Karpas-422 (cell line): ENCODE results near the gene CD248. TPM values are rescaled to one million over a fixed set of nuclear protein-coding genes. Genes with fewer than 3 reads are reported as not detected.
A peak's percentile ranks its signal among the peaks of the same experiment; 100 is the strongest.
"Not testable (repeated sequence)": the region's sequence is repeated elsewhere in the genome, so short reads cannot be mapped to it uniquely, and the experiment has no call there.

Experiments
- DNase-seq: peaks from one replicate; pipeline ENCODE4 v3.0.0-alpha.2; 2015
- H2AFZ ChIP-seq: fragments of 200-600 bp; sonication (generic); 2 replicates; pipeline ENCODE4 v1.6.1; 2014; ENCODE audit warnings: antibody characterized with exemption, low read length, mixed read lengths
- H3K27ac ChIP-seq: fragments of 200-600 bp; sonication (generic); 2 replicates; pipeline ENCODE4 v1.5.1; 2014; ENCODE audit warnings: mild to moderate bottlenecking, low read length, moderate library complexity
- H3K27me3 ChIP-seq: fragments of 200-600 bp; sonication (generic); 2 replicates; pipeline ENCODE4 v1.6.1; 2014; ENCODE audit warnings: low read length, mixed read lengths
- H3K36me3 ChIP-seq: fragments of 200-600 bp; sonication (generic); 2 replicates; pipeline ENCODE4 v1.6.1; 2014; ENCODE audit warnings: low read length, mixed read lengths; ENCODE audit not compliant: insufficient read depth
- H3K4me1 ChIP-seq: fragments of 200-600 bp; sonication (generic); 2 replicates; pipeline ENCODE4 v1.6.1; 2014; ENCODE audit warnings: mild to moderate bottlenecking, low read length, mixed read lengths
- H3K4me2 ChIP-seq: fragments of 200-600 bp; sonication (generic); 2 replicates; pipeline ENCODE4 v1.6.1; 2014; ENCODE audit warnings: low read length, low read depth, mild to moderate bottlenecking; ENCODE audit not compliant: poor library complexity, severe bottlenecking
- H3K4me3 ChIP-seq: fragments of 200-600 bp; sonication (generic); 2 replicates; pipeline ENCODE4 v1.5.1; 2014; ENCODE audit warnings: mild to moderate bottlenecking, antibody characterized with exemption, low read length, mixed read lengths
- H3K79me2 ChIP-seq: fragments of 200-600 bp; sonication (generic); 2 replicates; pipeline ENCODE4 v1.6.1; 2014; ENCODE audit warnings: mild to moderate bottlenecking, low read length, mixed read lengths
- H3K9ac ChIP-seq: fragments of 200-600 bp; sonication (generic); 2 replicates; pipeline ENCODE4 v1.6.0; 2014; ENCODE audit warnings: low read length
- H3K9me2 ChIP-seq: fragments of 200-600 bp; sonication (generic), shearing (Covaris generic); replicated peaks from 2 replicates; pipeline ENCODE4 v1.6.0; 2014; ENCODE audit warnings: mild to moderate bottlenecking, low read length, moderate library complexity; ENCODE audit not compliant: insufficient read depth
- H3K9me3 ChIP-seq: fragments of 300-700, 200-600 bp; sonication (generic); 2 replicates; pipeline ENCODE4 v1.6.1; 2014; ENCODE audit warnings: low read length, mixed read lengths
- H4K20me1 ChIP-seq: fragments of 200-600 bp; sonication (generic); 2 replicates; pipeline ENCODE4 v1.6.1; 2014; ENCODE audit warnings: mild to moderate bottlenecking, antibody characterized with exemption, low read length, low read depth; ENCODE audit not compliant: insufficient read depth
- total RNA-seq: library from RNA; depleted of rRNA; stranded (reverse); fragments of >200 nt; shearing (Covaris generic); gene quantifications from 2 replicates; pipeline ENCODE4 v1.2.3, GENCODE V29; 2014; ENCODE audit warnings: low replicate concordance

Gene CD248
- total RNA-seq, 1 experiment from 2014 or later, result not detected

DNA sequence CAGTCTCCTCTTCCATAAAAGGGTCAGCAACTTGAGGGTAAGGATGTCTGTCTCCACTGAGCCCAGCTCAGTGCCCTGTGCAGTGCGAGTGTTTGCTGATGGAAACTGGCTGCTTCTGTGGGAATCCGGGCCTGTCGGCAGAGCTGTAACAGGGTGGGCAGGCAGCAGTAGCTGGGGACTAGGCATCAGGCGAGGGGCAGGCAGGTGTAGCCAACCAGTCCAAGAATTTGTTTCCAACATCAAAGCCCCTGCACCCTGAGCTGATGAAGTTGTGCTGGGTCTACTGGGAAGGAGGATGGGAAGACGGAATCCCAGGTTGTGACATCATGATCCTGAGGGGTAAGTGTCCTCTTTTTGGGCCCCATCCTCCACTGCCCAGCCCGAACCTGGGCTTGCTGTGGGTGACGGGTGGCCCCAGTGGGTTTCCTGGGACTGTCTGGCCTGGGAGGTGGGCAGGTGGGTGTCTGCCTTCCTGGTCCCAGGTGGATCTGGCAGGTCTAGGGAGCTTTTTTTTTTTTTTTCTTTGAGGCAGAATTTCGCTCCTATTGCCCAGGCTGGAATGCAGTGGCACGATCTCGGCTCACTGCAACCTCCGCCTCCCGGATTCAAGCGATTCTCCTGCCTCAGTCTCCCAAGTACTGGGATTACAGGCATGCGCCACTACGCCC, 43.7 kb upstream of the CD248 start:
- Histone ChIP-seq H3K9me2 (no peaks in the 10 kb centered on the region), H3K4me2 (no peak overlapping the region), H3K27me3 (no peaks in the 10 kb centered on the region), H3K79me2 (no peaks in the 10 kb centered on the region), H2AFZ (no peak overlapping the region), H3K9ac (no peak overlapping the region), H3K9me3 (no peaks in the 10 kb centered on the region), H3K36me3 (no peaks in the 10 kb centered on the region), H4K20me1 (0 out of 2 replicates have a peak, but pooled peaks cover 3% of the 10 kb centered on the region), H3K4me3 (no peak overlapping the region), H3K4me1 (no peaks in the 10 kb centered on the region), H3K27ac (no peak overlapping the region)
- no peak for DNase-seq

- Histone ChIP-seq H4K20me1 (0 out of 2 replicates have a peak, but pooled peaks cover 3% of the 10 kb centered on the region), H3K9ac (no peak overlapping the region), H2AFZ (no peak overlapping the region), H3K4me3 (no peak overlapping the region), H3K9me2 (no peaks in the 10 kb centered on the region), H3K9me3 (no peaks in the 10 kb centered on the region), H3K79me2 (no peaks in the 10 kb centered on the region), H3K4me2 (no peak overlapping the region), H3K27ac (no peak overlapping the region), H3K27me3 (no peaks in the 10 kb centered on the region), H3K4me1 (no peaks in the 10 kb centered on the region), H3K36me3 (no peaks in the 10 kb centered on the region)
- no peak for DNase-seq
These were observed 42.8 kb upstream of the CD248 start for GRCh38 chr11:66359662-66360087.

- not testable (repeated sequence) for H3K9me3 ChIP-seq, H3K9ac ChIP-seq, H3K4me2 ChIP-seq, H3K27me3 ChIP-seq, H4K20me1 ChIP-seq, DNase-seq, H3K4me3 ChIP-seq, H3K36me3 ChIP-seq, H2AFZ ChIP-seq, H3K27ac ChIP-seq, H3K9me2 ChIP-seq
- peaks cover 30% of the 10 kb centered on the region for H3K4me1 ChIP-seq
- H3K79me2 ChIP-seq, result peaks cover 31% of the 10 kb centered on the region
These were observed 33.9 kb upstream of the CD248 start for GRCh38 chr11:66350560-66351235.

- peak overlapping the region; percentile 99 for H3K4me2 ChIP-seq
- no peaks in the 10 kb centered on the region for H3K9me2 ChIP-seq
- peaks cover 44% of the 10 kb centered on the region for H3K79me2 ChIP-seq
- peaks cover 39% of the 10 kb centered on the region for H3K4me1 ChIP-seq
- no peak overlapping the region for H3K9ac ChIP-seq
- peaks cover 1% of the 10 kb centered on the region; the same call in 1 of the 2 replicates for H3K36me3 ChIP-seq
- H3K9me3 ChIP-seq, result no peaks in the 10 kb centered on the region
- DNase-seq, result no peak
- no peak overlapping the region for H3K27ac ChIP-seq
- peaks cover 7% of the 10 kb centered on the region; the same call in 1 of the 2 replicates for H4K20me1 ChIP-seq
- H3K27me3 ChIP-seq, result no peaks in the 10 kb centered on the region
- no peak overlapping the region; the same call in 1 of the 2 replicates for H3K4me3 ChIP-seq
- H2AFZ ChIP-seq, result no peak overlapping the region
These were observed 32.2 kb upstream of the CD248 start for GRCh38 chr11:66349084-66349386.

DNA sequence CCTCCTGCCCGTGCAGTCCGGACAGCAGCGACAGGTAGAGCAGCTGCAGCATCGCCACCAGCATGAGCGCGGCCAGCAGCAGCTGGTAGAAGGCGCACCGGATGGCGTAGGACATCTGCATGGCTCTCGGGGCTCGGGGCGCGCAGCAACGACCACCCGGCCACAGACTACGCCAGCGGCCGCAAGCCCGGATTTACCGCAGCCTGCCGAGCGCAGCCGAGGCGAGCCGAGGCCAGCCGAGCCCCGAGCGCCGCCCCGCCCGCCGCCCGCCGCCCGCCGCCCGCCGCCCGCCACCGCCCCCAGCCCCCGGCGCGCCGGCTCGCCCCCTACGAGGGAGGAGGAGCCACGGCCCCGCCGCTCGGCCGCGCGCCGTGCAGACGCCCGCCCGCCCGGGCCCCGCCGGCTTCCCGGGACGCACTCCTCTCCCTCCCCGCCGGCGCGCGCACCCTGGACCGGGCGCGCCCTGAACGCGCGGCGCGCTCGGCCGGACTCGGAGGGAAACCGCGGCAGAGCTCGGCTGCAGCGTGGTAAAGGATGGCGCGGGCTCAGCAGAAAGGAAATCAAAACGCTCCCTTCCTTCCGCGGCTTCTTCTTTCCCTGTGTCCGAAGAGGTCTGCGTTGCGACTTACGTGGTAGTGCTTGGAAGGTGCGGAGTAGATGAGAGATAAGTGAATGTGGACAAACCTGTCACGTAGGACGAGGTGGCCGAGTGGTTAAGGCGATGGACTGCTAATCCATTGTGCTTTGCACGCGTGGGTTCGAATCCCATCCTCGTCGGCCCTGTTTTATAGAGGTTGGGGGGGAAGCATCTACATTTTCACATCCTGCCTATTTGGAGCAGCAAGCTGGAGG, 30.8 kb upstream of the CD248 start, which contains the start of gene B4GAT1:
B4GAT1 (minus strand) TSS at position 205 of the 852 bp plus-strand sequence; CDS start at position 121, 84 bp downstream.
- H3K9me3 ChIP-seq, result no peaks in the 10 kb centered on the region
- H3K27ac ChIP-seq, result peak within 1 kb of the TSS; percentile 73
- DNase-seq, result peak; percentile 90
- peaks cover 50% of the 10 kb centered on the region for H3K4me1 ChIP-seq
- H3K9me2 ChIP-seq, result no peaks in the 10 kb centered on the region
- H2AFZ ChIP-seq, result peak within 1 kb of the TSS; percentile 96; the same call in 1 of the 2 replicates
- peaks cover 58% of the 10 kb centered on the region for H3K79me2 ChIP-seq
- peak within 1 kb of the TSS; percentile 99 for H3K4me2 ChIP-seq
- no peaks in the 10 kb centered on the region for H3K36me3 ChIP-seq
- no peaks in the 10 kb centered on the region for H3K27me3 ChIP-seq
- H4K20me1 ChIP-seq, result peaks cover 16% of the 10 kb centered on the region; the same call in 1 of the 2 replicates
- peak within 1 kb of the TSS; percentile 99 for H3K4me3 ChIP-seq
- peak within 1 kb of the TSS; percentile 97 for H3K9ac ChIP-seq

DNA sequence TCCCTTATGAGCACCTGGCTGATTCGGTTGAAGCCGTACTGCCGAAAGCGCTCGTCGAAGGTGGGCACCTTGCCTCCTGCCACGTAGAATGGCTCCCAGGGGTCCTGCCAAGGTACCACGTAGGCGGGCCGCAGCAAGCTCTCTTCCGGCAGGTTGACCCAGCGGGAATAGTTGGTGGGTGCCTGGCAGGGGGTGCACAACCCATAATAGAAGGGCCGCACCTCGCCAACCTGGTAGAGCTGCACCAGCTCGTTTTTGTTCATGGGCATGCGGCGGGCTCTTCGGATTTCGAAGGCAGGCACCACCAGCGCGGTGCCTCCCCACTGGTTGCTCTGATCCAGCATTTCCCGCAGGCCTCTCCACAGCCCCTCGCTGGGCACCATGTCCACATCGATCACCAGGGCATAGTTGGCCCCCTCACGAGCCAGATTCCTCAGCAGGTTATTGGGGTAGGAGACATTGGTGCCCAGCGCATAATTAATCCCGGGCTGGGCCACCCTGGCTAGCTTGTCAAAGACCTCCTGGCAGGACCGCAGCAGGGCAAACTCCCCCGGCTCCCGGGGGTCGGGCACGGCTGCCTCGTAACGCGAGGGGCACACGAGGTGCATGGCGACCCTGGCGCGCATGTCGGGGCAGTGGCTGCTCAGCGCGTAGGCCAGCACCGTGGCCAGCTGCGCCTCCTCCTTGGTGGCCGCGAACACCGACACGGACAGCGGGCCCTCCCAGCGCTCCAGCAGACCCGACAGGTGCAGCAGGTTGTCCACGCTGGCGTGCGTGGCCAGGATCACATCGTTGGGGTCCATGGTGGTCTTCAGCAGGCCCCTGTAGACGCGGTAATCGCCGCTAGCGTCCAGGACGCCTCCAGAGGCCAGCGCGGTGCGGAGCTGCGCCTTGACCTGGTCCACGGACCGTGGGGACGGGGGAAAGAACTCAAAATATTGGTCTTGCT, 29.9 kb upstream of the CD248 start:
- Histone ChIP-seq H3K4me1 (peaks cover 50% of the 10 kb centered on the region), H3K79me2 (peaks cover 58% of the 10 kb centered on the region), H3K4me3 (peak overlapping the region; percentile 99), H2AFZ (peak overlapping the region; percentile 96; the same call in 1 of the 2 replicates), H3K27me3 (no peaks in the 10 kb centered on the region), H3K27ac (peak overlapping the region; percentile 64; the same call in 1 of the 2 replicates), H3K9ac (peak overlapping the region; percentile 97), H3K9me2 (no peaks in the 10 kb centered on the region), H3K36me3 (no peaks in the 10 kb centered on the region), H3K4me2 (peak overlapping the region; percentile 91), H3K9me3 (no peaks in the 10 kb centered on the region), H4K20me1 (peaks cover 16% of the 10 kb centered on the region; the same call in 1 of the 2 replicates)
- no peak for DNase-seq

GRCh38 chr11:66345316-66345649, 28.4 kb upstream of the CD248 start:
- Histone ChIP-seq H3K36me3 (no peaks in the 10 kb centered on the region), H3K79me2 (peaks cover 58% of the 10 kb centered on the region), H3K27ac (peak overlapping the region; percentile 67), H3K9me3 (no peaks in the 10 kb centered on the region), H2AFZ (no peak overlapping the region; the same call in 1 of the 2 replicates), H3K4me3 (peak overlapping the region; percentile 99), H3K27me3 (no peaks in the 10 kb centered on the region), H3K4me1 (peaks cover 50% of the 10 kb centered on the region), H4K20me1 (peaks cover 16% of the 10 kb centered on the region; the same call in 1 of the 2 replicates), H3K9me2 (no peaks in the 10 kb centered on the region), H3K9ac (peak overlapping the region; percentile 97), H3K4me2 (peak overlapping the region; percentile 91)
- no peak for DNase-seq
